Measurements from ENCODE around the gene RDH16. TPM values are rescaled to one million over a fixed set of nuclear protein-coding genes. Genes with fewer than 3 reads are reported as not detected.

The RDH16 gene
- total RNA-seq, 2 donors from 2014 or later: 0.16 TPM; not detected in 1

DNA sequence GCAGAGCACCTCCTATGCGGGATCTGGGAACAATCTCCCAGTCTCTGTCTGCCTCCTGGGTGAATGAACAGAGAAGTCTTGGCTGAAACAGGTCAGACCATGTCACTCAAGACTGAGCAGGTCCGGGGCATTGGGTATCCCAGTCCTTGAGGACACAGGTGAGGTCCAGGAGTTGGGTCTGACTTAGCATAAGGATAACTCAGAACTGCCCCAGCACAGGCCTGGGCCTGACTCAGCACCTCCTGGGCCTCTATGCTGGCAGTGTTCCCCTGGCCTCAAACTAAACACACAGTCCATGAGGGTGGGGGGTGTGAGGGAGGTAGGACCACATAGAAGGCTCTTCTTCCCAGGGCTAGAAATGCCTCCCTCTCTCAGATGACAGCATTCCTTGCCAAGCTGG is 21.7 kb downstream of the RDH16 start:
- no peak for DNase-seq (ENCODE audit: low spot score)
- no peaks in the 10 kb centered on the region for H3K4me1 ChIP-seq
- no peak overlapping the region for H3K4me3 ChIP-seq
- H3K27ac ChIP-seq: no peak overlapping the region
- TF ChIP-seq, protein P1, sequence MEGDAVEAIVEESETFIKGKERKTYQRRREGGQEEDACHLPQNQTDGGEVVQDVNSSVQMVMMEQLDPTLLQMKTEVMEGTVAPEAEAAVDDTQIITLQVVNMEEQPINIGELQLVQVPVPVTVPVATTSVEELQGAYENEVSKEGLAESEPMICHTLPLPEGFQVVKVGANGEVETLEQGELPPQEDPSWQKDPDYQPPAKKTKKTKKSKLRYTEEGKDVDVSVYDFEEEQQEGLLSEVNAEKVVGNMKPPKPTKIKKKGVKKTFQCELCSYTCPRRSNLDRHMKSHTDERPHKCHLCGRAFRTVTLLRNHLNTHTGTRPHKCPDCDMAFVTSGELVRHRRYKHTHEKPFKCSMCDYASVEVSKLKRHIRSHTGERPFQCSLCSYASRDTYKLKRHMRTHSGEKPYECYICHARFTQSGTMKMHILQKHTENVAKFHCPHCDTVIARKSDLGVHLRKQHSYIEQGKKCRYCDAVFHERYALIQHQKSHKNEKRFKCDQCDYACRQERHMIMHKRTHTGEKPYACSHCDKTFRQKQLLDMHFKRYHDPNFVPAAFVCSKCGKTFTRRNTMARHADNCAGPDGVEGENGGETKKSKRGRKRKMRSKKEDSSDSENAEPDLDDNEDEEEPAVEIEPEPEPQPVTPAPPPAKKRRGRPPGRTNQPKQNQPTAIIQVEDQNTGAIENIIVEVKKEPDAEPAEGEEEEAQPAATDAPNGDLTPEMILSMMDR (IDR thresholded peaks at IDR 0.05): no peak
- no peaks in the 10 kb centered on the region for H3K27me3 ChIP-seq
- no peaks in the 10 kb centered on the region for H3K9me3 ChIP-seq
- no peaks in the 10 kb centered on the region for H3K36me3 ChIP-seq

DNA sequence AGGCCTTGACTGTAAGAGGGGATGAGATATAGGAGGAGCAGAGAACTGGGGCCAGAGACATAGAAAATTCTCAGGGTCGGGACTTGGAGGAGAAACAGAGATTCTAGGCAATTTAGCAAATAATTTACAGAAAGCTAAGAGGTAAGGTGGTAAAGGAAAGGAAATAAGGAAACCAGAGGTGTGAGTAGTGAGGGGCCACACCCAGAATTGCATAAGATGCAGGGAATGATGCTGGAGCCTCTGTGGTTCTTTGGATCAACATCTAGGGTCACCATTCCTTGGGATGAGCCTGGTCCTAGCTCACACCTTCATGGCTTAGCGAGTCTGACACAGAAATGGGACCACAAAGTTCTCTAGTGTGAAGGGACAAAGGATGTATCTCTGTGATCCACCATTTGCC is 22.3 kb downstream of the RDH16 start:
- TF ChIP-seq, protein P1 (IDR thresholded peaks at IDR 0.05): no peak
- H3K9me3 ChIP-seq: no peaks in the 10 kb centered on the region
- no peak overlapping the region for H3K4me3 ChIP-seq
- no peaks in the 10 kb centered on the region for H3K4me1 ChIP-seq
- H3K27ac ChIP-seq: no peak overlapping the region
- no peaks in the 10 kb centered on the region for H3K27me3 ChIP-seq
- no peak for DNase-seq (ENCODE audit: low spot score)
- H3K36me3 ChIP-seq: no peaks in the 10 kb centered on the region

GRCh38 chr12:56933826-56934625 is 23.4 kb downstream of the RDH16 start, which contains the start of gene SDR9C7:
SDR9C7 (minus strand) TSS chr12:56934408; CDS start chr12:56934261, 147 bp downstream.
- Histone ChIP-seq H3K9me3 (no peaks in the 10 kb centered on the region), H3K27ac (no peak within 1 kb of the TSS), H3K4me1 (no peaks in the 10 kb centered on the region), H3K36me3 (no peaks in the 10 kb centered on the region), H3K4me3 (no peak within 1 kb of the TSS), H3K27me3 (no peaks in the 10 kb centered on the region)
- TF ChIP-seq, protein P1 (IDR thresholded peaks at IDR 0.05): no peak
- no peak for DNase-seq (ENCODE audit: low spot score)

- TF ChIP-seq, protein P1 (IDR thresholded peaks at IDR 0.05): no peak
- H3K36me3 ChIP-seq: no peaks in the 10 kb centered on the region
- no peaks in the 10 kb centered on the region for H3K27me3 ChIP-seq
- H3K27ac ChIP-seq: no peak overlapping the region
- no peaks in the 10 kb centered on the region for H3K4me1 ChIP-seq
- H3K9me3 ChIP-seq: no peaks in the 10 kb centered on the region
- no peak for DNase-seq (ENCODE audit: low spot score)
- no peak overlapping the region for H3K4me3 ChIP-seq
Measured at GRCh38 chr12:56932867-56933266, 24.5 kb downstream of the RDH16 start.

DNA sequence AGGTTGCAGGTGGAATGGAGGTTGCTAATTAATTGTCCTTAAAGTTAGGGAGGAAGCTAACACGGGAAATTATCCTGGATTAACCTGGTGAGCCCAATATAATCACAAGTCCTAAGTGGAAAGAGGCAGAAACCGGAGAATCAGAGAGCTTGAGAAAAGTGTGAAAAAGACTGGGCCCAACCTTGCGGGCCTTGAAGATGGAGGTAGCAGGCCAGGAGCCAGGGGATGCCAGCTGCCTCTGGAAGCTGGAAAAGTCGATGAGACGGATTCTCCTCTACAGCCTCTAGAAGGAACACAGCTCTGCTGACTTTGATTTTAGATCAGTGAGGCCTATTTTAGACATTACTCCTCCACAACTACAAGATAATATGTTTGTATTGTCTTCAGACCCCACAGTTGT is 25.3 kb downstream of the RDH16 start:
- Histone ChIP-seq H3K4me1 (no peaks in the 10 kb centered on the region), H3K27me3 (no peaks in the 10 kb centered on the region), H3K4me3 (no peak overlapping the region), H3K36me3 (no peaks in the 10 kb centered on the region), H3K9me3 (no peaks in the 10 kb centered on the region), H3K27ac (no peak overlapping the region)
- TF ChIP-seq, protein P1 (IDR thresholded peaks at IDR 0.05): no peak
- no peak for DNase-seq (ENCODE audit: low spot score)

Measured in right atrium auricular region (tissue), 2 donors.